Spleen (tissue), 7 donors: ENCODE measurements around the gene EDNRA.

Experiments
- POLR2AphosphoS5 ChIP-seq, 3 donors: sonication (generic); formaldehyde crosslinking; IDR thresholded peaks; one replicate each; pipeline ENCODE4 v1.5.1; 2017; ENCODE audit warnings: antibody characterized with exemption in 3 of 3
- TF ChIP-seq, protein P1 (sequence below), 11 experiments: fragments of 200-600 bp in 7 of 11; fragments of 450-650 bp in 4 of 11; sonication (generic) in 4 of 11; IDR thresholded peaks in 8 of 11; conservative IDR thresholded peaks in 3 of 11; 1 replicate in 7 of 11; 2 replicates in 4 of 11; pipeline versions ENCODE4 v1.4.0 to v1.8.0; 2016 to 2021; ENCODE audit warnings: antibody characterized with exemption in 11 of 11, inconsistent platforms in 4 of 11, mild to moderate bottlenecking in 1 of 11
- donor health status: DM: no; HTN: no; CAD: no; lungs with moderate emphysema.
- donor health status: DM: no; HTN: no; CAD: no.
- donor health status: DM: no; HTN: no; CAD: no.

DNA sequence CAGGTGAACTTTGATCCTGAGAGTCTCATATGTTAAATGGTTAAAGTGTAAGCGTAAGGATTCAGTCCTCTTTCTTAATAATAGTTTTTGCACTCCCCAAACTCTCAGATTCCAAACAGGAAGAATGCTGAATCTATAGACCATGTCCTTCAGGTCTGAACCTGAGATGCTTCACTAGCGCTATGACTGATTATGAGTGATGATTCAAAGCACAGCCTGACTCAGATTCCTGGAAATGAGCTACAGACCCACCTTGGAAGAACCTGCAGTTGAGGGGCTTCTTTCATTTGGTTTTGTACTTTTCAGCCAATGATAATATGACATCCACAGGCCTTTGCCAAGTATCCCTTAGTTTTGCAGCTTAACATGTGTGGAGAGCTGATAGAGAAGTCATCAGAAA, 1.4 kb downstream of the EDNRA start:
- TF ChIP-seq, protein P1, sequence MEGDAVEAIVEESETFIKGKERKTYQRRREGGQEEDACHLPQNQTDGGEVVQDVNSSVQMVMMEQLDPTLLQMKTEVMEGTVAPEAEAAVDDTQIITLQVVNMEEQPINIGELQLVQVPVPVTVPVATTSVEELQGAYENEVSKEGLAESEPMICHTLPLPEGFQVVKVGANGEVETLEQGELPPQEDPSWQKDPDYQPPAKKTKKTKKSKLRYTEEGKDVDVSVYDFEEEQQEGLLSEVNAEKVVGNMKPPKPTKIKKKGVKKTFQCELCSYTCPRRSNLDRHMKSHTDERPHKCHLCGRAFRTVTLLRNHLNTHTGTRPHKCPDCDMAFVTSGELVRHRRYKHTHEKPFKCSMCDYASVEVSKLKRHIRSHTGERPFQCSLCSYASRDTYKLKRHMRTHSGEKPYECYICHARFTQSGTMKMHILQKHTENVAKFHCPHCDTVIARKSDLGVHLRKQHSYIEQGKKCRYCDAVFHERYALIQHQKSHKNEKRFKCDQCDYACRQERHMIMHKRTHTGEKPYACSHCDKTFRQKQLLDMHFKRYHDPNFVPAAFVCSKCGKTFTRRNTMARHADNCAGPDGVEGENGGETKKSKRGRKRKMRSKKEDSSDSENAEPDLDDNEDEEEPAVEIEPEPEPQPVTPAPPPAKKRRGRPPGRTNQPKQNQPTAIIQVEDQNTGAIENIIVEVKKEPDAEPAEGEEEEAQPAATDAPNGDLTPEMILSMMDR (IDR thresholded peaks at IDR 0.05 in 8 of 11, conservative IDR thresholded peaks at IDR 0.05 in 3 of 11) = no peak
- TF ChIP-seq POLR2AphosphoS5 (IDR thresholded peaks at IDR 0.05) = no peak
